ENCODE measurements around the gene PAPOLB. TPM values are rescaled to one million over a fixed set of nuclear protein-coding genes. Genes with fewer than 3 reads are reported as not detected.

Gene PAPOLB
- total RNA-seq, 2 experiments from 2014 or later = not detected

DNA sequence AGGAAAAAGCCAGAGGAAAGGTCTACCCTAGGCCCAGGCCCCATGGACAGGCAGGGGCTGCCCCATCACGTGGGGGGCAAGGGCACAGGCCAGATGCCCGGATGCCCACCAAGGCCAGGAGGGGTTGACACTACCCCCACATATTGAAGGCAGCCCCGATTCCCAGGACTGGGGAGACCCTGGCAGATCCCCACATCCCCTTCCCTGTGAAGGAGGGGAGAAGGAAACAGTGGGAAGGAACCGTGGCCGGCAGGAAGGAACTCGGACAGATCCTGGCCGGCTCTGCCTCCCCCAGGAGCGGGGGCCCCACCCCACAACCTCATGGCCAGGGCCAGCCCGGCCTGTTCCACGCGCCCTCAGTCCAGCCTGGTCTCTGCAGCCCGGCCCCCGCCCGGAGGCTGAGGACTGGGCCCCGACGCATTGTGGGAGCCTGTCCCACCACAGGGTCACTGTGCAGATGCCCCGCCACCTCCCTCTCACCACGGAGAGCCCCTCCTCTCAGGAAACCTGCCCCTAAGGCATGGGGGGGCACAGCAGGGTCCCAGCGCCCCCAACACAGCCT, 41.3 kb downstream of the PAPOLB start:
- no peak for DNase-seq
- no peak for ATAC-seq (ENCODE audit: poor library complexity)
- Mint-ChIP-seq H3K27ac (no peak overlapping the region), H3K4me1 (ENCODE audit: low read depth) (no peaks in the 10 kb centered on the region), H3K9me3 (no peaks in the 10 kb centered on the region), H3K27me3 (peaks cover 16% of the 10 kb centered on the region), H3K36me3 (ENCODE audit: low read depth) (no peaks in the 10 kb centered on the region), H3K4me3 (no peak overlapping the region)
- CTCF ChIA-PET = no interaction called here
- Histone ChIP-seq H3K27me3 (ENCODE audit: control insufficient read depth in 1 of 2, insufficient read depth in 2 of 2, low read length in 2 of 2) (peaks cover 11 to 14% of the 10 kb centered on the region in 2 experiments), H3K27ac (ENCODE audit: low read depth in 1 of 2, low read length in 2 of 2) (no peak overlapping the region), H3K36me3 (ENCODE audit: insufficient read depth, low read length) (no peaks in the 10 kb centered on the region), H3K4me3 (ENCODE audit: low read length) (no peak overlapping the region), H3K4me1 (ENCODE audit: insufficient read depth, low read length) (no peaks in the 10 kb centered on the region), H3K9me3 (ENCODE audit: control insufficient read depth in 1 of 2, insufficient read depth in 1 of 2, low read length in 2 of 2) (peaks cover 0 to 20% of the 10 kb centered on the region in 2 experiments)
- intact Hi-C loops (cut with DNase I, micrococcal nuclease) = no loop called here
- POLR2A ChIA-PET = no interaction called here
- TF ChIP-seq, protein P1, sequence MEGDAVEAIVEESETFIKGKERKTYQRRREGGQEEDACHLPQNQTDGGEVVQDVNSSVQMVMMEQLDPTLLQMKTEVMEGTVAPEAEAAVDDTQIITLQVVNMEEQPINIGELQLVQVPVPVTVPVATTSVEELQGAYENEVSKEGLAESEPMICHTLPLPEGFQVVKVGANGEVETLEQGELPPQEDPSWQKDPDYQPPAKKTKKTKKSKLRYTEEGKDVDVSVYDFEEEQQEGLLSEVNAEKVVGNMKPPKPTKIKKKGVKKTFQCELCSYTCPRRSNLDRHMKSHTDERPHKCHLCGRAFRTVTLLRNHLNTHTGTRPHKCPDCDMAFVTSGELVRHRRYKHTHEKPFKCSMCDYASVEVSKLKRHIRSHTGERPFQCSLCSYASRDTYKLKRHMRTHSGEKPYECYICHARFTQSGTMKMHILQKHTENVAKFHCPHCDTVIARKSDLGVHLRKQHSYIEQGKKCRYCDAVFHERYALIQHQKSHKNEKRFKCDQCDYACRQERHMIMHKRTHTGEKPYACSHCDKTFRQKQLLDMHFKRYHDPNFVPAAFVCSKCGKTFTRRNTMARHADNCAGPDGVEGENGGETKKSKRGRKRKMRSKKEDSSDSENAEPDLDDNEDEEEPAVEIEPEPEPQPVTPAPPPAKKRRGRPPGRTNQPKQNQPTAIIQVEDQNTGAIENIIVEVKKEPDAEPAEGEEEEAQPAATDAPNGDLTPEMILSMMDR (IDR thresholded peaks at IDR 0.05) = no peak

DNA sequence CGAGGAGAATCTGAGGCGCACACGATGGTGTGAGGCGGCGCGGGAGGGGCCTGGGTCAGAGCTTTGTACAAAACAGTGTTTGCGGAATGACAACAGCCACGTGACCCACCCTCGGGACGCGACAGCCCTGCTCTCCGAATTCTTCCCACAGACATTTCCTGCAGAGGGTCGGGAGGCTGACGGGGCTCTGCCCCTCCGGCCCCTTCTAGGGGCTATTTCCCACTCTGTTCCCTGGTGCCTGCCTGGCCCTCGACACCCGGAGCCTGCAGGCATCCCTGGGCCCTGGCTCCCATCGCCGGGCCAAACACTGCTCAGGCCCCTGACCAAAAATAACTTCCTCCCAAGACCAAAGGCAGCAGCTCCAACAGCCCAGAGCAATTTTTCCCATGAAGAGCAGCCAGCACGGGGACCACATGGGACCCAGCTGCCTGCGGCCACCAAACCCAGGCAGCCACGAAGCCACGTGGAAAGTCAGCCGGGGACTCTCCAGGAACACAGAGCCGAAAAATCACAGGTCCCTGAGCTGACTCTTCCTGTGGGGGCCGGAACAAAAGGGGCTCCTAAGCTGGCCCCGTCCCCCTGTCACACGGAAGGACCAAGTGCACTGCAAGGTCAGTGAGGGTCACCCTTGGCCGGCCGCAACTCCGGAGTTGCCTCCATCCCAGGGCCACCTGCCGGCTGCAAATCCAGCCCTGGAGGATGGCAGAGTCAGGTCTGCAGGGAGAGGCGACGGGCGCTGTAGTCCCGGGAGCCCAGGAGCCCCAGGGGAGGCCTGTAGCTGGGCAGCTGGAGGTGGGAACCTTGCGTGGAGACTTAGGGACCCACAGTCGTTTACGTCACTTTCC, 42.0 kb downstream of the PAPOLB start:
- Histone ChIP-seq H3K9me3 (ENCODE audit: control insufficient read depth in 1 of 2, insufficient read depth in 1 of 2, low read length in 2 of 2) (peaks cover 0 to 20% of the 10 kb centered on the region in 2 experiments), H3K27me3 (ENCODE audit: control insufficient read depth in 1 of 2, insufficient read depth in 2 of 2, low read length in 2 of 2) (peaks cover 18% of the 10 kb centered on the region in 2 experiments), H3K4me3 (ENCODE audit: low read length) (no peak overlapping the region), H3K36me3 (ENCODE audit: insufficient read depth, low read length) (no peaks in the 10 kb centered on the region), H3K4me1 (ENCODE audit: insufficient read depth, low read length) (no peaks in the 10 kb centered on the region), H3K27ac (ENCODE audit: low read depth in 1 of 2, low read length in 2 of 2) (no peak overlapping the region)
- intact Hi-C loops (cut with DNase I, micrococcal nuclease) = no loop called here
- ChIA-PET POLR2A (no interaction called here), CTCF (no interaction called here)
- DNase-seq (peak in 1 of 14 experiments; percentile 5), ATAC-seq (ENCODE audit: poor library complexity) (no peak)
- H3K4me3 Mint-ChIP-seq = no peak overlapping the region
- no peaks in the 10 kb centered on the region for H3K4me1 Mint-ChIP-seq (ENCODE audit: low read depth)
- no peaks in the 10 kb centered on the region for H3K36me3 Mint-ChIP-seq (ENCODE audit: low read depth)
- TF ChIP-seq, protein P1 (IDR thresholded peaks at IDR 0.05) = no peak
- peaks cover 16% of the 10 kb centered on the region for H3K27me3 Mint-ChIP-seq
- no peak overlapping the region for H3K27ac Mint-ChIP-seq
- no peaks in the 10 kb centered on the region for H3K9me3 Mint-ChIP-seq

DNA sequence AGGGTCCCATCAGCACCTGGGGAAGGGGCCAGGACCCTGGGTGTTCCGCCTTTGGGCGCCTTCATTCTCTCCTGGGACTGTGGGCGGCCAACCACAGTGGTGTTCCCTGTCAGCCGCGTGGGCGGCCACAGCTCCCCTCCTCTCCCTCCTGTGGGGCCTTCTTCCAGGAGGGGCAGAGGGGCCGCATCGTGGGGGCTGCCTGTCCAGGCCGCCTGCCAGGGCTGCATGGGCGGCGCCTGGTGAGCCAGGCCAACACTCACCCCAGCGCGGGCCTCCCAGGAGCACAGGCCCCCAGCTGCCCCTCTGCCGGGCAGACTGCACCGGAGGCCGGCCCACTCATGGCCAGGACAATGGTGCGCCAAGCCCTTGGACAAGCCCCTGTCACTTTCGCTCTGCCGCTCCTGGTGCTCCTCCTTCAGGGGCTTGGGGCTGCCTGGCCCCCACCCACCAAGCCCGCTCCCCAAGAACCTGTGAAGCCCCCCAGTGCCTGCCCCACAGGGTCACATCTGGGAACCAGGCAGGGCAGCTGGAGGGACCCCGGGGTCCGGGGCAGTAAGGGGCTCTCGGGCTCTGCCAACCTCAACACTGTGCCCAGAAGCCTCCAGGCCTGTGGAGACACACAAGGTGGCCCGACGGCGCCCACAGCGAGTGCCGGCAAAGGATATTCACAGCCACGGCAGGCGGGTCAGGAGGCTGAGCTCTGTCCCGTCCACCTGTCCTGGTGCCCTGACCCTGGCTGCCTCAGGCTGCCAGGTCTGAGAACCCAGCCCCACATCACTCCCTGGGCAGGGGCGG, 43.6 kb downstream of the PAPOLB start:
- TF ChIP-seq, protein P1 (IDR thresholded peaks at IDR 0.05) = no peak

More for the DNA sequence above, 43.6 kb downstream of the PAPOLB start:
- H3K36me3 ChIP-seq (ENCODE audit: insufficient read depth, low read length) = no peaks in the 10 kb centered on the region
- peaks cover 0 to 27% of the 10 kb centered on the region in 2 experiments for H3K9me3 ChIP-seq (ENCODE audit: control insufficient read depth in 1 of 2, insufficient read depth in 1 of 2, low read length in 2 of 2)
- H3K4me1 ChIP-seq (ENCODE audit: insufficient read depth, low read length) = no peaks in the 10 kb centered on the region
- Mint-ChIP-seq H3K36me3 (ENCODE audit: low read depth) (no peaks in the 10 kb centered on the region), H3K27ac (no peak overlapping the region), H3K27me3 (peaks cover 31% of the 10 kb centered on the region), H3K9me3 (no peaks in the 10 kb centered on the region), H3K4me3 (no peak overlapping the region), H3K4me1 (ENCODE audit: low read depth) (no peaks in the 10 kb centered on the region)
- no peak for DNase-seq
- ChIA-PET CTCF (no interaction called here), POLR2A (no interaction called here)
- intact Hi-C loops (cut with DNase I, micrococcal nuclease) = no loop called here
- peaks cover 24 to 26% of the 10 kb centered on the region in 2 experiments for H3K27me3 ChIP-seq (ENCODE audit: control insufficient read depth in 1 of 2, insufficient read depth in 2 of 2, low read length in 2 of 2)
- no peak overlapping the region for H3K4me3 ChIP-seq (ENCODE audit: low read length)
- H3K27ac ChIP-seq (ENCODE audit: low read depth in 1 of 2, low read length in 2 of 2) = no peak overlapping the region
- ATAC-seq (ENCODE audit: poor library complexity) = no peak

Measured in CD4-positive, alpha-beta T cell (primary cell).